ACC112 (cell line): ENCODE measurements around the gene ANTXR1.
"Not testable (repeated sequence)": the region's sequence is repeated elsewhere in the genome, so short reads cannot be mapped to it uniquely, and the experiment has no call there.

Source experiments
- H2AFZ ChIP-seq: fragments of 200-600 bp; sonication (generic); one replicate; pipeline ENCODE4 v1.6.0; 2017; ENCODE audit warnings: antibody characterized with exemption, low read length; ENCODE audit not compliant: unreplicated experiment
- H3K27ac ChIP-seq: fragments of 200-600 bp; sonication (generic); 2 replicates; pipeline ENCODE4 v1.5.1; 2014; ENCODE audit warnings: low read depth, mild to moderate bottlenecking, antibody characterized with exemption, low read length, moderate library complexity
- H3K27me3 ChIP-seq: fragments of 200-600 bp; sonication (generic); 2 replicates; pipeline ENCODE4 v1.6.1; 2014; ENCODE audit warnings: mild to moderate bottlenecking, antibody characterized with exemption, low read length, moderate library complexity, mixed read lengths; ENCODE audit not compliant: insufficient read depth
- H3K36me3 ChIP-seq: fragments of 200-600 bp; sonication (generic); 2 replicates; pipeline ENCODE4 v1.6.1; 2016; ENCODE audit warnings: mild to moderate bottlenecking, antibody characterized with exemption, low read length, moderate library complexity, mixed read lengths; ENCODE audit not compliant: insufficient read depth
- H3K4me1 ChIP-seq: fragments of 200-600 bp; sonication (generic); one replicate; pipeline ENCODE4 v1.6.1; 2016; ENCODE audit warnings: low read length, mixed read lengths; ENCODE audit not compliant: insufficient read depth, unreplicated experiment, control insufficient read depth
- H3K4me3 ChIP-seq: fragments of 200-600 bp; sonication (generic); 2 replicates; pipeline ENCODE4 v1.5.1; 2014; ENCODE audit warnings: mild to moderate bottlenecking, low read depth, low read length
- H3K79me2 ChIP-seq: fragments of 200-600 bp; sonication (generic); one replicate; pipeline ENCODE4 v1.6.0; 2016; ENCODE audit warnings: low read length; ENCODE audit not compliant: control insufficient read depth, unreplicated experiment, insufficient read depth

Gene ANTXR1

DNA sequence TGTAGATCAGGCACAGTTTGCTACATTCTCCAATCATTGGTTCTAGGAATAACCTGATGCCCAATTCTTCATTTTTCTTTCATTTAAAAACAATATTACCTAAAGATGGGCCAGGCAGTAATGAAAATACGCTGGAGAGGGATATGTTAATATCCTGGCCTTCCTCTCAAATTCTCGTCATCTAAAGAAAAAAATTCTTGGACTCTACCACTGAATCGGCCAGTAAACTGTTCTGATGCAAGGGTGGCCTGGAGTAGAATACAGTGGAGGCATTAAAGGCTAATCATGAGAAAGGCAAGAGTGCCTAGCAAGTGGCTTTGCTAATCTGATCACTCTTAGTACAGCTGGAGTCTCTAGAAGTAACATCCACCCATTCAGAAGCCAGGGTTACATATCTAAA is 157.7 kb downstream of the ANTXR1 start:
- H3K4me1 ChIP-seq, result peaks cover 2% of the 10 kb centered on the region
- no peak overlapping the region for H3K27ac ChIP-seq
- H3K36me3 ChIP-seq, result no peaks in the 10 kb centered on the region
- no peaks in the 10 kb centered on the region for H3K27me3 ChIP-seq
- H3K79me2 ChIP-seq, result no peaks in the 10 kb centered on the region
- H2AFZ ChIP-seq, result no peak overlapping the region
- H3K4me3 ChIP-seq, result no peak overlapping the region

DNA sequence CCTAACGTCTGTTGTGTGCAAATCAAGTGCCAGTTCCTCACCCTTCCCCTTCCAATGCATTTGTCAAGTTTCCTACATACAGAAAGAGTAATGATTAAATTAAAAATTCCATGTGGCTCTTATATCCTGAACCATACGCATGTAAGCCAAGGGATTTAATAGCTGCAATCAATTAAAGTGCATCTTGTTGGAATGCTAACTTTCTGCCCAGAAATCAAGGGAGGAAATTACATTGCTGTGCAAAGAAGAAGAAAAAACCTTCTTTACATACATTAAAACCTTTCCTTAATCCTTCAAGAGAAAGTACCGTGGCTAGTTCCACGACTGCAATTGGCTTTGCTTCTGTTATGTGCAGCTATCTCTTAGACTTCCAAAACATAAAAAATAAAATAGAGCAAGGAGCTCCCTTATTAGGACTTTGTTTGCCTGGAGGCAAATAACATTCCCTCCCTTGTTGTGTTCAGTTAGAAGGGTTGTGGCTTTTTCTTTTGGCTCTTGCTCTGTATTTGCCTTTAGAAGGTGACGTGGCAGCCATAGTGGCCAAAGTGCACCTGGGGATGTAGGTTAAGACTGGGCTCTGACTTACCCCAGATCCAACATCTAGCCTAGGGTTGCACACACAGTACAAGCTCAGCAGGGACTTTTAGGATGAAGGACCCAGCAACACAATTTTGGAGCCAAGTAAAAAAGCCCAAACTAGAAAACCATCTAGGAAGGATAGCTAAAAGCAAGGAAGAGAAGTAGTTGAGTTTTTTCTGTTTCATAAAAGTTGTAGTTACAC is 158.3 kb downstream of the ANTXR1 start:
- Histone ChIP-seq H3K27me3 (no peaks in the 10 kb centered on the region), H3K79me2 (no peaks in the 10 kb centered on the region), H3K36me3 (no peaks in the 10 kb centered on the region), H2AFZ (no peak overlapping the region), H3K4me1 (peaks cover 8% of the 10 kb centered on the region), H3K27ac (no peak overlapping the region), H3K4me3 (no peak overlapping the region)

DNA sequence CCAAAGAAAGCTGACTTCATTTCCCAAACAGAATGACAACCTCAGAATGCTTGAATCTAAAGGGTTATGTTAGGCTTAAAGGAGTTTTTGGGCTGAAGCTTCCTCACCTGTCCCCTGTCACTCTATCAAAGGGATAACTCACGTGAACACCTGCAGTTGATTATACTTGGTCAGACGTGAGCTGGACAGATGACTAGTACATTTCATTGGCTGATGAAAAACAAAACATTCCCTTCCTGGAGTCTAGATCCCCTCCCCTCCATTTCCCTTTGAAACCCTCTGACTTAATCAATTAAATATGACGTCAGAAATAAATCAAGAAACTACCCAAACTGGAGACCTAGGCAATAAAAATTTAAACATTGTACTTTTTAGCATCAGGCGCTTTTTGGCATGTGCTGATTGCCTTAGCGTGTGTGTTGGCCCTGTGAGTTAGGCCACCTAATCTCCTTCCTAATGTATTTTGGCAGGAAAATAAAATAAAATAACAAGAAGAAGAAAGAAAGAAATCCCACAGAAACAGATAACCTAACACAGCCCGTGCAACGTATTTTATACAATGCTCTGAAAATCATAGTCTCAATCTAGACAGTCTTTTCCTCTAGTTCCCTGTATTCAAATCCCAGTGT is 159.0 kb downstream of the ANTXR1 start:
- H3K27ac ChIP-seq, result no peak overlapping the region
- no peaks in the 10 kb centered on the region for H3K79me2 ChIP-seq
- no peak overlapping the region for H2AFZ ChIP-seq
- peaks cover 15% of the 10 kb centered on the region for H3K4me1 ChIP-seq
- no peak overlapping the region for H3K4me3 ChIP-seq
- no peaks in the 10 kb centered on the region for H3K27me3 ChIP-seq
- H3K36me3 ChIP-seq, result no peaks in the 10 kb centered on the region

GRCh38 chr2:69173706-69174105 is 160.7 kb downstream of the ANTXR1 start:
- Histone ChIP-seq H3K4me1 (peaks cover 27% of the 10 kb centered on the region), H3K4me3 (no peak overlapping the region), H3K36me3 (no peaks in the 10 kb centered on the region), H3K27me3 (no peaks in the 10 kb centered on the region), H3K27ac (no peak overlapping the region), H3K79me2 (no peaks in the 10 kb centered on the region), H2AFZ (no peak overlapping the region)

DNA sequence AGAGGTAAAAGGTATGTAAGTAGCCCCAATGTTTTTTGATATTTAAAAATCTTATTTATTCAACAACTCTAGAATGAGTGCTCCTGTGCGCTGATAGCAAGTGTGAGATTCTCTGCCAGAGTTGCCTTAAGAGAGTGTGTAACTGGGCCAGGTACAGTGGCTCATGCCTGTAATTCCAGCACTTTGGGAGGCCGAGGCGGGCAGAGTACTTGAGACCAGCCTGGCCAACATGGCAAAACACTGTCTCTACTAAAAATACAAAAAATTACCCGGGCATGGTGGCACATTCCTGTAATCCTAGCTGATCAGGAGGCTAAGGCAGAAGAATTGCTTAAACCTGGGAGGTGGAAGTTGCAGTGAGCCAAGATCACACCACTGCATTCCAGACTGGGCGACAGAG is 161.2 kb downstream of the ANTXR1 start:
- H3K27me3 ChIP-seq, H3K79me2 ChIP-seq, H3K27ac ChIP-seq, H3K36me3 ChIP-seq, H2AFZ ChIP-seq, H3K4me3 ChIP-seq: not testable (repeated sequence)
- H3K4me1 ChIP-seq, result peaks cover 27% of the 10 kb centered on the region

DNA sequence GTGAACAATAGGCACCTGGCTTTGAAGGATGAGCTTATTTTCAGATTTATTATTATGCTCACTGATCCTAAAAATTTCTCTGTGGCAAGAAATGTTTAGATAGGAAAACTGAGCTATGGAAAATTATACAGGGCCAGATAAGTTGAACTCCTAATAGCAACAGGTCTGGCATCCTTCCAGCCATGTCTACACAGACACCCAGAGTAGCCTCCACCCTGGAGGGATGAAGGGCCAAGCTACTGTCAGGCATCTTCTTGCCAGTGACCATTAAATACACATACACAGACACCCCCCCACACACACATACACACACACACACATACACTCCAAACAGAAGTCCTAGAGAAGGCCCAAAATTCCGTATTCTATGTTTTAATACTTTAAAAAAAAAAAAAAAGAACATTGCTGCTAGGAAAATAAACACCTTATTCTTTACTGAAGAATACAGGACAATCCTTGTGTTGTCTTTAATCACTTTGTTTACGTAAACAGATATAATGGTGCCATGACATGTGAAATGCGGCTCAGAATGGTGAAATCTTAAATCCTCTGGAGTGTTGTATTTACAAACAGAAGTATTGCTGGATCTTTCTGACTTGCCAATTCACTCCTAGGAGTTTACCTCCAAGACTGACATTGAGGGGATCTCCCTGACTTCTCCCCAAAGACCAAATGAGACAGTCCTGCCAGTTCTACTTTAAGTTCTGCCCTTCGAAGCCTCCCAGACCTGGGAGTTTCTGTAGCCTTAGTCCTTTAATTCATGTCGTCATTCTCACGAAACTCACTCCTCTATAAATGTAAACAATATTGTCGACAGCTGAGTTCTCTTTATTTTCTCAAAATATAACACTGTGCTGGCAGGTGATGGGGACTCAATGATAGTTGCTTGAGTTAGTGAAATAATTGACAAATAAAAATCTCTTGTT is 163.1 kb downstream of the ANTXR1 start:
- H2AFZ ChIP-seq, result no peak overlapping the region
- peaks cover 27% of the 10 kb centered on the region for H3K4me1 ChIP-seq
- no peaks in the 10 kb centered on the region for H3K79me2 ChIP-seq
- H3K36me3 ChIP-seq, result no peaks in the 10 kb centered on the region
- no peaks in the 10 kb centered on the region for H3K27me3 ChIP-seq
- peak overlapping the region; percentile 94 for H3K27ac ChIP-seq
- H3K4me3 ChIP-seq, result no peak overlapping the region

DNA sequence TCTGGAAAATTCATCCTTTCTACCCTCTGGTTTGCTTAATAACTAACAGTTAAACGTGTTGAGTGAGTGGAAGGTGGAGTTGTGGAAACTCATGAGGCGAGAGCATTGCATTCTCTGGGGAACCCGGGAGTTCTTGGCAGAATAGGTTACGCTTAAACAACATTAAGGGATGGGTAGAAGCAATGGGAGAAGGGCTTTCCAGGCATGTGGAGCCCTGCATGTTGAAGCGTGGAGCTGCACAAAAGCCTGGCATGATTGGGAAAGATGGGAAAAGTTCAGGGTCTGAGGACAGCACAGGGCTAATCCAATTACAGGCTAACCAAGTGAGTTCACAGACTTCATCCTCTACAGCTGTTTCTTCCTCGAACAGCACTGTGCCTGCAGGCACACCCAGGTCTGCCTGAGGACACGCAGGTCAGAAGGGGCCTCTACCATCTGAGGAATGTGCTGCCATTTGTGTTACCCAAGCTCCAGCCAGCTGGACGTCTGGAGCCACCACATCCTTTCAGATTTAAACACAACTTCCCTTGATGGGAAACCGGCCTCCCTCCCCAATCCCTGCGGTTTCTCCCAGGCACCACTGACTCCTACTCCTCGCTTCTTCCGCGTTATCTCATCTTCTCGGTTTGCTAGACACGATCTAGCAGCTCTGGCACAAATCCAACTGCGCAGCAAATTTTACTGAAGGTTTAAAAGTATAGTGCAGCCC is 164.2 kb downstream of the ANTXR1 start:
- Histone ChIP-seq H3K4me3 (peak overlapping the region; percentile 39), H3K27ac (peak overlapping the region; percentile 94), H3K27me3 (no peaks in the 10 kb centered on the region), H2AFZ (peak overlapping the region; percentile 46), H3K79me2 (no peaks in the 10 kb centered on the region), H3K4me1 (peaks cover 27% of the 10 kb centered on the region), H3K36me3 (0 out of 2 replicates have a peak, but pooled peaks cover 4% of the 10 kb centered on the region)

DNA sequence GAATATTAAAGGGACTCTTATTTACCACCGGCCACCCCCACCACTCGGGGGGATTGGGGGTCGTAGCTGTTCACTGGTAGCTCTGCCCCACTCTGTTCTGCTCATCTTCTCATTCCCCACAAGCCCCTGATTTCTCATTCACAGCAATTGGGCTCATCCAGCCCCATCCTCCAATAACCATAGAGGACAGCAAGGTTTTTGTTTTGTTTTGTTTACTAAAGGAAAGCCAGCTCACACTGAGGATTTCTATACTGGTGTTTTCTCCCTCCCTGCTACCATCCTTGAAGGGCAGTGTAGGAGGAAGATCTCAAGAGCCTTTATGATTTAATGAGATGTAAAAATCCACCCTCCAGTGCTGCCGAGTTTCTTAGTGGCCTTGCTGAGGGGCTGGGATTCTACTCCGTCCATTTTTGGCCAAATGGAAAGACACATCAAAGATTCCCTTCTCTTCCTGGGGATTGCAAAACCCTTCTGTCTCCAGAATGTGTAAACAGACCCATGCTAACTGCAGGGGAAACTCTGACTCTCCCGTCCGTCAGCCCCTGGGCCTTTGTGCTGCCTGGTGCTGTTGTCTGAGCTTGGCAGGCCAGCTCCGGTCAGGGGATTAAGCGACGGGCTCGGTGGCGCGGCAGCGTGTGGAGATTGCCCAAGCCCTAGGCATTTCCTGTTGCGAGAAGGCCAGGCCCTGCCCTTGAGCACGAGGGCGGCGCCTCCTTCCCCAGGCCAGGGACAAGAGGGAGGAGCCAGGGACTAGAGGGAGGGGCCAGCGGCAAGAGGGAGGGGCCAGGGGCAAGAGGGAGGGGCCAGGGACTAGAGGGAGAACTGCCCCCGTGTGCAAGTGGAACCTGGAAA is 165.0 kb downstream of the ANTXR1 start:
- Histone ChIP-seq H3K4me3 (peak overlapping the region; percentile 39), H2AFZ (peak overlapping the region; percentile 46), H3K27ac (peak overlapping the region; percentile 94)

GRCh38 chr2:69178756-69179155 is 165.8 kb downstream of the ANTXR1 start:
- Histone ChIP-seq H3K4me3 (no peak overlapping the region), H3K4me1 (peaks cover 27% of the 10 kb centered on the region), H3K27ac (peak overlapping the region; percentile 94)

More for the DNA sequence above, 165.0 kb downstream of the ANTXR1 start:
- Histone ChIP-seq H3K27me3 (no peaks in the 10 kb centered on the region), H3K36me3 (peaks cover 12% of the 10 kb centered on the region; the same call in 1 of the 2 replicates), H3K4me1 (peaks cover 27% of the 10 kb centered on the region), H3K79me2 (no peaks in the 10 kb centered on the region)

More at GRCh38 chr2:69178756-69179155, 165.8 kb downstream of the ANTXR1 start:
- Histone ChIP-seq H3K79me2 (no peaks in the 10 kb centered on the region), H2AFZ (no peak overlapping the region), H3K36me3 (peaks cover 13% of the 10 kb centered on the region; the same call in 1 of the 2 replicates), H3K27me3 (no peaks in the 10 kb centered on the region)
